Thyroid gland (tissue), 4 donors: ENCODE measurements around the gene MRFAP1.

Experiments used
- CTCF ChIP-seq, 6 experiments: fragments of 200-600 bp in 3 of 6; fragments of 450-650 bp in 3 of 6; sonication (generic) in 3 of 6; IDR thresholded peaks; one replicate each; pipeline ENCODE4 v1.5.1; 2016 to 2019; ENCODE audit warnings: antibody characterized with exemption in 6 of 6, mild to moderate bottlenecking in 2 of 6, inconsistent platforms in 1 of 6, moderate library complexity in 1 of 6
- POLR2A ChIP-seq, 2 donors: fragments of 450-650 bp; IDR thresholded peaks; one replicate each; pipeline ENCODE4 v1.6.1; 2017; ENCODE audit warnings: antibody characterized with exemption in 2 of 2, mild to moderate bottlenecking in 2 of 2, moderate library complexity in 1 of 2

DNA sequence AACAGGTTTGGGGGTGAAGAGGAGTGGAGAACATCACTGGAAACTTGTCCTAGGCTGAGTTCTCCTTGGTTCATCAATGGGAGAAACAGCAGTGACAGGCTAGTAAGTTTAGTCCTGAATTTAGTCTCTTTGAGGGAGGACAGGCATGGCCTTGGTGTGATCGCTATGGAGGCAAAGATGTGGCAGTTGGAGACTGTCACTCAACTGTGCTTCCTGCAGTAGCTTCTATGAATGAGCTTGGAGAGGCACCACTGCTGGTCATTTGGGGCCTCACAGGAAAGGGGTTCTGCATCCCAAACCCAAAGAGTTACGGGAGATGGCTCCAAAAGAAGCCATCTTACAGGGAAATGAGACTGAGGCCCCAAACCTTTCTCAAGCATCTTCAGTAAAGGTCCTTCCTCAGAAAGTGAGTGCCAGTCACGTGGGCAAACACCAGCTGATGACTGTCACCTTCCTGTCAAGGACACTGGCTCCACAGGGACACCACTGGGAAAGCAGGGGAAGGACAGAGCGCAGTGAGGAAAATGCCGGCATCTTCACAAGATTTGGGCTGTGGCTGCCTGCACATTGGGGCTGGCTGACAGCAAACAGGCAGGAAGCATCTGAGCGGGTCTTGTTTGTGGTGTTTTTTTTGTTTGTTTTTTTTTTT, 7.2 kb downstream of the MRFAP1 start:
- no peak for TF ChIP-seq CTCF (IDR thresholded peaks at IDR 0.05)
- TF ChIP-seq POLR2A (IDR thresholded peaks at IDR 0.05): no peak
